GM19397 (cell line): ENCODE measurements around the gene GTF3C4.

ENCODE experiments used
- ATAC-seq: cut with Tn5 transposase; IDR thresholded peaks from one replicate; pipeline ENCODE4 v1.9.1; 2021; ENCODE audit warnings: mild to moderate bottlenecking, moderate library complexity; ENCODE audit not compliant: unreplicated experiment

The GTF3C4 gene

DNA sequence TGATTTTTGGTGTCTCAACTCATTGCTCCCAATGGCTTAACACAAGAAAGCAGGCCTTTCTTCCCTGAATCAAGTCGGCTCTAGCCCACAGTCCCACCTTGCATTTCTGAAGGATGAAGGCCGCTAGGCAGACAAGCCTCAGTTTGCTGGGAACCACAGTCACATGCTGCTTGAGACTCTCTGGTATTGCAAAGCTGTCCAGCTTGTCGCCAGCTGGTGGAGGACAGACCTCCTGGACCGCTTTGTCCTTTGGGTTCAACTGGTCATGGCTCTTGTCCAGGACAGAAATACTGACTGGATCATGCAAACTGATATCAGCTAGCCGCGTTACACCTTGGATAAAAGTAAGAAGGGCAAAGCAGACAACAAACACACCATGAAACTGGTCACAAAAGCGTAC is 23.5 kb upstream of the GTF3C4 start:
- no peak for ATAC-seq

DNA sequence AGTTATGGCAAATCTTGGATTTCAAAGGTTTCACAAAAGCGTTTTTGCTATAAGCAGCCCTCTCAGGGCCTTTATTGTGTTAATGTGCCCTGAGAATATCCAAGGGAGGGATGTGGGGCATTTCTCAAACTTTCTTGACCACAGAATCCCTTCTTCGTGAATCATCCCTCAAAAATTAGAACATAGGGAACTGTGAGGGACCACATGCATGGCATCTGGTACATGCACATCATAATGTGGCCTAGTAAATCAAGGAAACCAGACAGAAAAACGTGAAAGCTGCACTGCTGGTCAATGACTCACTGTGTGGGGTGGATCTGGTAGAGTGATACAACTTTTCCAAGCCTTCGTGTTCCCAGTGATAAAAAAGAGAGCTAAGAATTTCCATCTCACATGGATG is 22.9 kb upstream of the GTF3C4 start:
- no peak for ATAC-seq

DNA sequence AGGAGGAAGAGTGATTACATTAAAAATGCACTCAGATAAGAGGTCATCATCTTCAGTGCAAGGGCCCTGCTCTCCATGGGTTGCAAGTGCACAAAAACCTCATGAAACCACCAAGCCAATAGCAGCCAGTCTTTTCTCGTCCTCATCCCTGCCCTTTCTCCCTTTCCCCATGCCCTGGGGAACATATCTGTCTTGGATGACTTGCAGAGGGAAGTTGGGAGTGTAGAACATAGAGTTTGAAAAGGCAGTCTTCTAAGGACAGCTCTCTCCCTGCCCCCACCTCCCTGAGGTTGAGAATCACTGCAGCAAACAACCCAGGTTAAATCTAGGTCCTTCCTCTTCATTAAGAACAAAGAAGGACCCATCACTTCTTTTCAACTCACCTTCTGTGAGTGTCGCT is 22.5 kb upstream of the GTF3C4 start:
- ATAC-seq, result no peak

DNA sequence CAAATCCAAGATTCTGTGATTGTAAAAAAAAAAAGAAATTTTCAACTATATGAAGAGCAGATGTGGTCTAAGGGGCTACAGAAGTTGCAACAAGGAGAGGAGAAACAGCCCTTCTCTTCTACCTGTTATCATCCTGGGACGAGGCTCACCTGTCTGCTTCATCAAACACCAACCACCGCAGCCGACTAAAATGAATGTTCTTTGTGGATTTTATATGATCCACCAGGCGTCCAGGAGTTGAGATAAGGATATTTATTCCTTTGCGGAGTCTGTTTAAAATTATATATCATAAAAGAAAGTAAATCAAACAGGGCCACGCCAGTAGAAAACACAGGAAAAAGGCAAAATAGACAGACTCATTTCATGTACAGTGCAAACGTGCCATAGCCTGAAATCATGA is 22.0 kb upstream of the GTF3C4 start:
- ATAC-seq, result no peak

DNA sequence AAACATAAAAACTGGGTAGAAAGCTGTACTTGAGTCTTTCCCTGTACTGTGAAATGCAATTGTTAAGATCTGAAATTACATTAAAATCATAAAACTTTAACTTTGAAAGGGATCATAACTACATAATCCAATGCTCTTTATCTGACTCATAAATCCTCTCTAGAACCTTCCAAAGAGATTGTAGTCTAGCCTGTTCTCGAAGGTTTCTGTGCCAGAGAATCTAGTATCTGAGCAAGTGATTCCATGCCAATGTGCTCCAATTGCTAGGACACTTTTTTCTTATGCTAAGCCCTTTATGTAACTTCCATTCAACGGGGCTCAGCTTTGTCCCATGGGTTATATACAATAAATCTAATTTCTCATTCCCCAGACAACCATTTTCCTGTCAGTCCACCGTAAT is 21.6 kb upstream of the GTF3C4 start:
- no peak for ATAC-seq

DNA sequence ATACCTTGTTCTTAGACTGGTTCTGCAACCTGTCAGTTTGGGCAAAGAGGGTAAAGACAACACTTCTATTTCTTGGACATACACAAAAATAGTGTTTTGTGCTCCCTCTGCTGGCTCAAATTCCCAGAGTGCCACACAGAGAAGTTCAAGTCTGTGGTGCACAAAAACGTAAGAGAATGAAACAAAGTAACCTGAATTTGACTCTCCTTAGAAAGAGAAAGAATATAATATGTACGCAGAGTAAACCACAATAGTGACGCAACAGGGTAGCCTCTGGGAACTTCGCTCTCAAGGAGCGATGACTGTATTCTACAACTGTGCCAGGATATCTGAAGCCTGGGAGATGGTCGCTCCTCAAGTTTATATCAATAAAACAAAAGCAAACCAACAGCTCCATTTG is 19.0 kb upstream of the GTF3C4 start:
- ATAC-seq, result no peak

DNA sequence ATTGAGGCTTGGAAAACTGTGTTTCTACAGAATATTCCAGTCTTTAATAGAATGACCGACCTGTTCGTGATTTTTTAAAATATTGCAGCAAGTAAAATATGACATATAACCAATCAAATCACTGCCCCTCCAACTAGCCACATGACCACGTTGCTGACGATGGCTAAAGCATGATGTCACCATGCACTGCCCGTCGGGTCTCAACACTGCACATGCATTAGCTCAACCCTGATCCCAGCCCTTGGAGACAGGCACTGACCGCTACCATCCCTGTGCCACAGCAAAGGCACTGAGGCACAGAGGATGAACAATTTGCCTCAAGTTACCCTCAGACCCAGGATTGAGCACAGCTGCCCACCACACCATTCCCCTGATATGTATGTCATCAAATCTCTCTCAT is 14.0 kb upstream of the GTF3C4 start:
- no peak for ATAC-seq

DNA sequence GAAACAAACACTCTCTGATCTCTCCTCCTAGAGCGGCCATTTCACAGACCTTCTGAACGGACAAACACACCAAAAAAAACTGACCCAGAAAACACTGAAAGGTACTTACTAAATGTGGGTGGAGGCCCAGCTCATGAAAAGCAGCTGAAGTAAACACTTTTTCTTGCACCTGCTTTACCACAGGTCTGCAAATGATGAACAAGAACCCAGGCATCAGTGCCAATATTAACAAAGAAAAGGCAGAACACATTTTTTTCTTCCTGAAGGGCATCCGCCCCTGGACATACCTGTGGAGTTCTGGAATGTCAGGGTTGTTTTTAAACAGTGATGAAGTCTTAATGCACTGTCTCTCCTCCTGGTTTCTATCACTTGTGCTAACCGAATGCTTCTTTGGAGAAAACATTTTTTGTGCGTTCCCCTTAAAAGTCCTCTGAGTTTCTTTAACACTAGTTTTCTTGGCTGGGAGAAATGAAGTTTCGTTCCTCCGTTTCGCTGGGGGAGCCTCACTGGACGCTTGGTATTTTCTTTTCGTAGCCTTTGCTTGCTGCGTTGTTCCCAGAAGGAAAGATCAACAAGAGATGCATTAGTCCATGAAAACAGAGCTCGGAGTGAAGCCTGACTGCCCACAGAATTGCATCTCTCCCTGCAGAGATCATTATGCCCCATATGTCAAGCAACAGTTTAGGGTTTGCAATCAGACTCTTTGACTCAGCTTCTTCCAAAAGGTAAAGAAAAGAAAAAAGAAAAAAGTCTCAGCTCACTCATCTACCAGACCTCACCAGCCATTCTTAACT is 7.9 kb upstream of the GTF3C4 start:
- ATAC-seq, result no peak

DNA sequence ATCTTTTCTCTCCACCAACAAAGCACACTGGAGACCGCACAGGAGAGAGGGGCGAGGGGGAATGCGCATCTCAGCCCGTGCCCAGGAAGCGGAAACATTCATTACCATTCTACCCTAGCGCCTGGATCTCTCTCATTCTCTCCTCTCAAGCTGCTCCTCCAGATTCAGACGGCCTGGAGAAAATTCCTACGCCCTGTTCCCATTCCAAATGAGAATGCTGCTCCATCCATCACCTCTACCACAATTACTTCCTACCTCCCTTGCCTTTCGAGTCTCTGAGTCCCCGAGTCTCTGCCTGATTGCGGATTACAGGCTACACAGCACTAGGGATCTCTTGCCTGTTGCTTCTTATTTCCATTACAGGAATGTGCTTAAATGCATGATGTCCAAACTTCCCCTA is 7.1 kb upstream of the GTF3C4 start:
- ATAC-seq, result no peak

DNA sequence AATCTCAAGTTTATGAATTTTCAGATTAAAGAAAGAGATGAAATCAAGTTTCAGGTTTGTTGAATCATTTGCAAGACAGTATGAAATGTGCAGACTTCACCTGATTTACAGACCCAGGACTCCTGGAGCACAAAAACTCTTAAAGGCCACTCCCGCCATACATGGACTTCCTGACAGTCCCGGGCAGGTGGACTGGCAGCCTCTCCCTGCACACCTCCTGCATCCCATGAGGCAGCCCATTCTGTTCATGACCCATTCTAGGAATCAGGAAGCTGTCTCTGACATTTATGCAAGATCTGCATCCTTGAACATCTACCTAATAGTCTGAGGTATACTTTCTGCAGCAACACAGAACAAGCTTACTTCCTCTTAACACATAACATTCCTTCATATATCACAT is 6.4 kb upstream of the GTF3C4 start:
- no peak for ATAC-seq

DNA sequence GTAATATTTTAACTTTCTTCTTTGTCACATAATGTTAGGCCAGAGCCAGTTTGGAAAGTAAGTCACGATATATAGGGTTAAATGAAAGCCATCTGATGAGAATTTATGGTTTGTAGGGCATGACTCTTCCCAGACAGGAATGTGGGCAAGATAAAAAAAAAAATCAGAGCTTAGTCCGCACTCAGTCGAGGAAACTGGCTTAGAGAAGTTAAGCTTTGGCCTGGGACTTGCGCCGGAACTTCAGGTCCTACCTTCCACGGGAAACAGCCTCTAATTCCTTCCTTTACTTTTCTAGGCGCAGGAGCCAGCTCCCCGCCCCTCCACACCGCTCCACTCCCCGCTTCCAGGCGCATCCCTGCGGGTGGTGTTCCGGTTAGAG is 956 bp upstream of the GTF3C4 start:
- no peak for ATAC-seq

DNA sequence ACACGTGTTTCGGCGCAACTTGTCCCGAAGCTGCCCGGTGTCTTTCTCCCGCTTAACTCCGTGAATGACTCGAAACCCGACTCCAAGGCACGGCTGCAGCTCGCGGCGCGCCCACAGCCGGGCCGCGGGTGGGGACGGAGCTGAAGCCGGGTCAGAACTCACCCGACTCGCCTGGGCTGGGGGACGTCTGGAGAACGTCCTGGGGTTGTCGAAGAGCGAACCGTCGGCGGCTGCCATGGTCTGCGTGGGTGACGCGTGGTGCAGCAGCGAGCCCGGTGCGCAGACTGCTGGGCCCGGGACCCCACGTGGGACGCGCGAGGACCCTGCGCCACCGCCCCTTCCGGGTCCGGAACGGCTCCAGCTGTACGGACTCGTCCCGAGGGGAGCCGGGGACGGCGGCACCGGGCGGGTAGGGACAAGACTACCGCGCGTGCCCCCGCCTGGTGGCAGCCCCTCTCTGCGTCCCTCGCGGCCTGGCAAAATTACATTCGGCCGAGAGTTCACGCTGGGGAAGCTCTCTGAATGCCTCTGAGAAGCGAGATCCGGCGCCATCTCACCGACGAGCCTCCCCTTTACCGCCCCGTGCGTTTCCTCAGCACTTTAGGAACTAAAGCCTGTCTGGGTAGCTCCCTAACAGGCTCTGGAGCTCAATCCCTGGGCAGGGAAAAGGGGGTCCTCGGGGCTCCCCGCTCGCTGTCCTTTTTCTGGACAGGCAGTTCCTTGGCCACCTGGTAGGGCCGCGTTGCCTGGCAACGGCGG is 387 bp upstream of the GTF3C4 start, which contains the start of gene DDX31:
Gene DDX31, minus strand, starts transcription at position 286 of the 759 bp plus-strand sequence. Its CDS starts 49 bp downstream, at position 237.
- peak; percentile 67 for ATAC-seq

DNA sequence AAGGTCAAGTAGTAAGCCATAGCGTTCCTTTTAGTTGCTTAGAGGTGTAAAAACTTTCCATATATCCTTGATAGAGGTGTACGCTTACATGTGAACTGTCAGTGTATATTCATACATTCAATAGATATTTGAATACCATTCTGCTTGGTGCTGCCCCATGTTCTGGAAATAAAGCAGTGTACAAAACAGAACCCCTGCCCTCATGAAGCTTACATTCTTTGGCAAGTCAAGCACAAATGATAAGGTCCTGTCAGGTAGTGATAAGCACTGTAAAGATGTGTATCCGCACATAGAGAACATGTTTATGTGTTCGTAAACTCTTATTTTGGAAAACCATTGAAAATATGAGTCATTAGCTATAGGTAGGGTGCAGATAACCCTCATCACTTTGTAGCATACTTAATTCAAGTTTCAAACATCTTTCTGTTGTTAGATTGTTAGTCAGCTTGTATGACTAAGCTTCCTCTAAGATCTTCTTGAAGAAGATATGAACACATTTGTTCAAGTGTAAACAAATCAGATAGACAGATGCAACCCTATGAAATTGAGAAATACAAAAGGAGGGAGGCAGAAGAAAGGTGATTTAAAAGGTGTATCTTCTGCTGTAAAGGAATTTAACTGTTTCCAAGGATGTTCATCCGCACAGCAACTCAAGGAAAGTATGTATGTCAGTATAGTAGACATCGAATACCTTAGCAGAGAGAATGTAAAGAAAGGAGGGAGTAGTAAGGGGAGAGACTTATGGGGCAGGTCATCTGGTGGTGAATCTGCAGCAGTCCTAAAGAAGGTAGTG is 1.6 kb downstream of the GTF3C4 start:
- no peak for ATAC-seq

DNA sequence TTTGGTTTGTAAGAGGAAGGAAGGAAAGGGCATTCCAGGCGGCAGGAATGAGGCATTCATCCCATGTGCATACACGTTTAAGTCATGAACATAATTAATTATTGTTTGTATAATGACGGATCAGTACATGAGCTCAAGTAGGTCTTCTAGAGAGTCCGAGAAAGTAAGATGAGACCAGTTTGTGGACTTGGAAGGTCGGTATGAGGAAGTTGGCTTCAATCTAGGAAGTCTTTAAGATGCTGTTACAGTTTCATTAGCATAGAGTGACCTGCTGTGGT is 2.1 kb downstream of the GTF3C4 start:
- ATAC-seq, result no peak

DNA sequence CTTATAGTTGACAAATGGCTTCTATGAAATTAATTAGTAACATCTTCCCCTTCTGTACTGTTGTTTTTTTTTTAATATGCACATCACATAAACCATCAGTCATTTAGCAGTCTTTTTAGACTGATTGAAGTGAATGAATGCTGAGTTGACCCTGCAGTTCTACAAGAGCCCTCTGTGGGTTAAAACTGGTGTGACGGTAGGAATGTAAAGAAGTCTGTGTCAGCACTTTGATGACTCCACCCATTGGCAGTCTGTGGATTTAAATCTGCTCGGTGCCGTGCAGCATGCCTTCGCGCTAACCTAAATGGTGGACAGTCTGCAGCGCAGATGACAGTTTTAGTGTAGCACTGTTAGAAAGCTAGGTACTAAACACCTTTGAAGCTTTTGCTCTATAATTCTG is 3.1 kb downstream of the GTF3C4 start:
- no peak for ATAC-seq

DNA sequence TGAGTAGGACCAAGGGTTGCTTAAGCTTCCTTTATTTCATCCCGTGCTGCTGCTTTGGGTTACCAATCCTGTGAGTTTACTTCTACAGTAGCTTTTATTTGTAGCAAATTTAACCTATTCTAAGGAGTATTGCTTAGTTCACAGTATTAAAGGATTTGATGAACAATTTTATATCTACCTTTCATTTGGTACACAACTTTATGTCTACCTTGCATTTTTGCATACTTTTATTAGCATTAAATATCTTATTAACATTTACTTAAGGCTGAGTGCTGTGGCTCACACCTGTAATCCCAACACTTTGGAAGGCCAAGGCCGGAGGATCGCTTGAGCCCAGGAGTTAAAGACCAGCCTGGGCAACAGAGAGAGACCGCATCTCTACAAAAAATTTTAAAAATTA is 4.2 kb downstream of the GTF3C4 start:
- no peak for ATAC-seq

DNA sequence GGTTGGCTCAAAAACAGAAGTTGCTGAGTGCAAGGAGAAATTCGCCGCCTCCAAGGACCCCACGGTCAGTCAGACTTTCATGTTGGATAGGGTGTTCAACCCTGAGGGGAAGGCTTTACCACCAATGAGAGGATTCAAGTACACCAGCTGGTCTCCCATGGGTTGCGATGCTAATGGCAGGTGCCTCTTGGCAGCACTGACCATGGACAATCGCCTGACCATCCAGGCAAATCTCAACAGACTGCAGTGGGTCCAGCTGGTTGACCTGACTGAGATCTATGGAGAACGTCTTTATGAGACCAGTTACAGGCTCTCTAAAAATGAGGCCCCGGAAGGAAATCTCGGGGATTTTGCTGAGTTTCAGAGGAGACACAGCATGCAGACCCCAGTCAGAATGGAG is 7.7 kb downstream of the GTF3C4 start:
- no peak for ATAC-seq

DNA sequence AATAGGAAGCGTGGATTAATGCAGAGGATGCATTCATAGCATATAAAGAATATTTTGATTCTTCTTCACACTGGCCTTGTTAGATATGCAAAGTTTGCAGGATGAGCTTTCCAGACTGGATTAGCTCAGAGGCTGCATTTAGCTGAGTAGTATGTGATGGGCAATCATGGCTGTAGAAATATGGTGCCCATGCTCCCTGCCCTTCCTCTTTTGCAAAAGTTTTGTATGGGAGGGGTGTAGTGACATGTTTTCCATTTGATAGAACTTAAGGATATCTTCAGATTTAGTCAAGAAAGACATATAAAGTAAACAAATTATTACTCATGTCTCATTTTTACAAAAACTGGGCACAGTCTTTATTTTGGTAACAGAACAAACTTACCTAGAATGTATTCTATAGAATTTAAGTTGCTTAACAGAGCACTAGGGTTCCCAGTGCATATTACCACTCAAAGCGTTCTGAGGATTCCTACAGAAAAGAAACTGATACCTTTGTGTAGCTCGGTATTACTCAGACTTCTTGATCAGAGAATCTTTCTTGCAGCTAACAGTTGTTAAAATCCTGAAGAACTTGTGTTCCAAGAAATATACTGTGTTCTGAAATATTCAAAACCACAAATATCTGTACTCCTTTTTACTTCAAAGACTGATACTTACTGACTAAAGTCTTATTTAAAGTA is 9.8 kb downstream of the GTF3C4 start:
- ATAC-seq, result no peak

DNA sequence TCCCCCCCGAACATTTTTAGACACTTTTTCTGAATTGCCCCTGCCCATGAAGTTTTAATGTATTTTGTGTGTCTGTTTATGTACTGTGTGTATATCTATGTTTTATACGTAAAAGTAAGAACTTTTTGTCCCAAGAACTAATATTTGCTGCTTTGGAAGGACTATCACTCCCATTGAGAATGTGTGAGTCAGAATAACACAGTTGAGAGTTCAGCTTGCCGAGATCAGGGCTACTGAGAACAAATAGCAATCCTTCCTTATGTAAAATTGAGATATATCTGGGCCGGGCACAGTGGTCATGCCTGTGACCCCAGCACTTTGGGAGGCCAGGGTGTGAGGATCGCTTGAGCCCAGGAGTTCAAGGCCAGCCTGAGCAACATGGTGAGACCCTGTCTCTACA is 11.3 kb downstream of the GTF3C4 start:
- no peak for ATAC-seq

DNA sequence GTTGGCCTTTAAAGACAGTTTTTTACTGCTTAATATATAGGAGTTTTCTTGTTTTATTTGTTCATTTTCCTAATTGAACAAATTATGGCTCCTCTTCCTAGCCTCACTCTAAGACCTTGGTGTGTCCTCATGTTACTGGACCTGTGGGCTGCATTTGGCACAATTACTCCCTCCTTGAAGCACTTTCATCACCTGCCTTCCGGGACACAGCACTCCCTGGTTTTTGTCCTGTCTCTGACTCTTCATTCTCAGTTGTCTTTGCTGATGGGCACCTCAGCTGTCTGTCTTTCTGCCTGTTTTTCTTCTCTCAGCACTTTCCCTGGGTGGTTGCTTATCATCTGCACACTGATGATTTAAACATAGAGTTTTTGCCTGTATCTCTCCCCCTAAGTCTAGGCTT is 13.6 kb downstream of the GTF3C4 start:
- ATAC-seq, result no peak

DNA sequence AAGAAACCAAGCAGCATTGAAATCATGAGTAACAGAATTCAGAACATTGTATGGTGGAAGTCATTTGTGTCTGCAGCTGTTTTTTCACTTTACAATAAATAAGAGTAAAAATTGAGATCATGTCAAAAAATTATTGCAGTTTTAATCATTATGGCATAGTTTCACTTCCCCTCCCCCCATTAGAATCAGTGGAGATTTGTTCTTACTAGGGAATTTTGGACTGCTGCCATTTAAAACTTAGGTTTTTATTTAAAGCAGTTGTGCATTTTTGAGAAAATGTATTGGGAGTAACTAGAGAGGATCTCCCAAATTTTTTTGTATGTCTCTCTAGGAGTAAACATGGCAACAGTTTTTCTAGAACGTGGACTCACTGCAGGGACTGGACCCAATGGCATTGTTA is 20.4 kb downstream of the GTF3C4 start:
- ATAC-seq, result no peak
